ENCODE data around the gene ESYT1.
A peak's percentile ranks its signal among the peaks of the same experiment; 100 is the strongest.
"Not testable (repeated sequence)": the region's sequence is repeated elsewhere in the genome, so short reads cannot be mapped to it uniquely, and the experiment has no call there.

Gene ESYT1

DNA sequence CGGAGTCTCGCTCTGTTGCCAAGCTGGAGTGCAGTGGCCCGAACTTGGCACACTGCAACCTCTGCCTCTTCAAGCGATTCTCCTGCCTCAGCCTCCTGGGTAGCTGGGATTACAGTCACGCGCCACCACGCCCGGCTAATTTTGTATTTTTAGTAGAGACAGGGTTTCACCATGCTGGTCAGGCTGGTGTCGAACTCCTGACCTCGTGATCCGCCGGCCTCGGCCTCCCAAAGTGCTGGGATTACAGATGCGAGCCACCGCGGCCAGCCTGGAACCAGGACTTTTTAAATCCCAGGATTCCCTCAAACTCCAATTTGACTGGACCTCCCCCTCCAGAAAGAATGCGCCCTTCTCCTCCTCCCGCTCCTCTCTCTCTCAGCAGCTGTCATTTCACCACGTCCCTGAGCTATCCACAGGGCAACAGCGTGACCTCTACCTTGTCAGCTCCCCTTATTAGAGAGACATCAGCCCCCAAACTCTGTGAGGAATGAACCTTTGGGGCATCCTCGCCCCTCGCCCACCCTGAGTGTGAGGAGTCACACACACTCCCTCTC, 2.0 kb downstream of the ESYT1 start:
- no peak for DNase-seq

GRCh38 chr12:56130876-56131275, 2.8 kb downstream of the ESYT1 start:
- DNase-seq = no peak

DNA sequence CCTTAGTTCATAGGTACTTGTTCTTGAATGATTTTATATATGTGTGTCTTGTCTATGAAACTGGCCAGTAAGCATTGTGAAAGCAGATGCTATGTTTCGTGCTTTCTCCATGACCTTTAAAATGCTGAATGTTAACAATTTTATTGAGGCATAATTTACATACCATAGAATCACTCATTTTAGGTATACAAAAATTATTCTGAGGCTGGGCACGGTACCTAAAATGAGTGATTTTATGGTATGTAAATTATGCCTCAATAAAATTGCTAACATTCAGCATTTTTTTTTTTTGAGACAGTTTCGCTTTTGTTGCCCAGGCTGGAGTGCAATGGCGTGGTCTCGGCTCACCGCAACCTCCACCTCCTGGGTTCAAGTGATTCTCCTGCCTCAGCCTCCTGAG, 6.8 kb downstream of the ESYT1 start:
- DNase-seq = no peak

- no peak for DNase-seq
Measured at GRCh38 chr12:56137853-56138571, 9.9 kb downstream of the ESYT1 start.

- no peak for DNase-seq
Measured at GRCh38 chr12:56141946-56142784, 14.1 kb downstream of the ESYT1 start.

- DNase-seq = no peak
Measured at GRCh38 chr12:56143217-56143616, 15.2 kb downstream of the ESYT1 start.

DNA sequence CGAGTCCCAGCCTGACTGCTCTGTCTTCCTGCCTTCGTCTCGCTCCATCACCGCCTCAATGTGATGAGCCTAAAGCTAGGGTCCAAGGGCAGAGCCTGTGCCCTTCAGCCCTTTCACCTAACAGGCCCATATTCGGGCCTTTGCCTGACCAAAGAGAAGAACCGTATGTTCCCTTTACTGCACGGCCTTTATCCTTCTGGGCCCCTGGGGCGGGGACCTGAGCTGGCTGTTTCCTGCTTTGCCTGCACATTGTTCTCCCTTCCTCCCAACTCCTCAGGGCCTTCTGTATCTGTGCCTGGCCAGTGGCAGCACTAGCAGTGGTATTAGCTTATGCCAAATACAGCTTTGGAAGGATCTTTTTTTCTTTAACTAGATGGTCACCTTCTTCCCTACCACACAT, 15.8 kb downstream of the ESYT1 start:
- no peak for DNase-seq

DNA sequence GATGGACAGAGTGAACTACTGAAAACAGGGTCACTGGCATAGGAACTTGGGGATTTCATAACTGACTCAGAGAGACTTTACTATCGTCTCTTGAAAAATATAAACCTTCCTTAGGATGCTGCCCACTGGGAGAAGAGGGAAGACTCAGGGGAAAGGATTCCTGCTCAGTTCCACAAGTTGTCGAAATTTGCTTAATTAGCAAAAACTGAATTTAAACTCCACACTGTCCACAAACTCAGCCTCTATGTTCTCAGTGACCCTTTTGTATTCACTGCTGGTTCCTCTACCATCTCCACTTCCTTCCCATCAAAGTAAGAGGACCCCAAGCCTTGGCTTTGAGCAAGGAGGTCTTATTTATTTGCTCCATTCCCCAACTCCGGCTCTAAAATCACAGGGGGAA, 17.1 kb downstream of the ESYT1 start:
- DNase-seq = no peak

DNA sequence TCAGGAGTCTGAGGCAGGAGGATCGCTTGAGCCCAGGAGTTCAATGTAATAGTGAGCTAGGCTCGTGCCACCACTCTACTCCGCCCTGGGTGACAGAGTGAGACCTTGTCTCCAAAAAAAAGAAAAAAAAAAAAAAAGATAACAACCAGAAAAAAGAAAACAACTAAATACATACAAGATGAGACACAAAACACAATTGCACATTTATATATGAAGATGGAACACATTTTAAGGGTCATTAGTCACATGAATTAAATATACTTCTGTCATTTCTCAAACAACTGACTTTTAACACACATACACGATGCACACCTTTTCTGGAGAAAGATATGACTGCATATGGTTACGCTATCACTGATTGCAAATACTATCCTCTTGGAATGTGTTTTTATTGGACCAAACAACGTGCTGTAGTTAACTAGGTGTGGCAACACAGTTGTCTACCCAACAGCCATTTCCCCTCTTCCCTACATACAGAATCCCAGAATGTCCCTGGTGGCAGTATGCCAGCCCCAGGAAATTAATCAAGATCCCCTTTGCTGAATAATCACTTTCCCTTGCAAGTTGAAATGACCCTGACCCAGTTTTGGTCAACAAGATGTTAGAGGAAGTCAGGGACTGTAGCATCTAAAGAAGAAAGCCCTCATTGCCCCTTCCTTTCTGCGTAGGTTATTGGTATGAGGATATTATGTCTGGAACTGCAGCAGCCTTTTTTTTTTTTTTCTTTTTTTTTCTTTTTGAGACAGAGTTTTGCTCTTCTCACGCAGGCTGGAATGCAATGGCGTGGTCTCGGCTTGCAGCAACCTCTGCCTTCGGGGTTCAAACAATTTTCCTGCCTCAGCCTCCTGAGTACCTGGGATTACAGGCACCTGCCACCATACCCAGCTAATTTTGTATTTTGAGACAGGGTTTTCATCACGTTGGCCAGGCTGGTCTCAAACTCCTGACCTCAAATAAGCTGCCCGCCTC, 18.7 kb downstream of the ESYT1 start:
- DNase-seq = no peak

GRCh38 chr12:56150563-56150962, 22.5 kb downstream of the ESYT1 start:
- DNase-seq = no peak

DNA sequence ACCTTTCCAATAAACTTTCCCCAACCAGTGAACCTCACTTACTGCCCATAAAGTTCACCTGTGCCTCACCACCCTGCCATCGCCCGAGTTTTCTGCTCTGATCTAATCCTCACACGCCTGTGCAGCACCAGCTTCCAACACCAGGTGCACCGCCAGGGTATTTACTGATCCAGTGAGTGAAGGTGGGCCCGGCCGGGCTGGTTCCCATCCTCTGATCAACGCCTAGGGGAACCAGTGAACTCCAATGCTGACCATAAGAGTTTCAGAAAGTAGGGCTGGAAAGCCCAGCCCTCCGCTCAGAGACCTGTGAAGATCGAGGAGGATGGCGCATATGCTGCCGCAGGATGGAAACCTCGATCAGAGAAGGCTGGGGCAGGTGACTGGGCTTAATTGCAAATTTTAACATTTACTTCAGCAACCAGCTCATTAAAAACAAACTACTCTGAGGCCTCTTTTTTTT, 23.6 kb downstream of the ESYT1 start:
- DNase-seq = peak; percentile 24 to 83 (median 53)

GRCh38 chr12:56152132-56152755, 24.2 kb downstream of the ESYT1 start, which contains the start of gene MYL6B:
Gene MYL6B (plus strand): TSS chr12:56152587. CDS start chr12:56153919, 1,332 bp downstream.
- peak; percentile 80 to 97 (median 90) for DNase-seq

GRCh38 chr12:56152756-56153677, 24.9 kb downstream of the ESYT1 start:
- no peak for DNase-seq

GRCh38 chr12:56153678-56154065, 25.6 kb downstream of the ESYT1 start:
- no peak for DNase-seq

DNA sequence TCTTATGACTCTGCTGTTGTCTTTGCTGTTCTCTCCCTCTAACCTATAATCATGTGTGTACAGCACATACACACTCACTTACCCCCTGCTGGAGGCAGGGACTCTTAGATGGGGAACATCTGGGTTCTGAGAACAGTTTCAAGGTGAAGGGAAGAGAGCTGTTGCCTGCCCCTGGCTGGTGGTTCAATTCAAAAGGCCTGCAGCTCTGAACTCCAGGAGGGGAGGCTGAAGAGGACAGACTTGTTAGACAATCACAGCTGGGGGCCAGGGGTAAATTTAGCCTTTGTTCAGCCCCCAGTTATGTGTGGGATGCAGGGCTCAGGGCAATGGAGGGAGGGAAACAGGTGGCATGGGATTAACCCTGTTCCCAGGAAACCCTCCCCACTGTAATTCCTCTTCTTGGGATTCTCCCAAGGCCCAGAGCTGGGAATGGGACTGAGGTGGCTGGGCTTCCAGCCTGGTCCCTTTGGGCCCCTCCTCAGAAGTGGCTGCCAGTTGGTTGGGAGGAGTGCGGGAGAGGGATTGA, 26.2 kb downstream of the ESYT1 start:
- DNase-seq = no peak

DNA sequence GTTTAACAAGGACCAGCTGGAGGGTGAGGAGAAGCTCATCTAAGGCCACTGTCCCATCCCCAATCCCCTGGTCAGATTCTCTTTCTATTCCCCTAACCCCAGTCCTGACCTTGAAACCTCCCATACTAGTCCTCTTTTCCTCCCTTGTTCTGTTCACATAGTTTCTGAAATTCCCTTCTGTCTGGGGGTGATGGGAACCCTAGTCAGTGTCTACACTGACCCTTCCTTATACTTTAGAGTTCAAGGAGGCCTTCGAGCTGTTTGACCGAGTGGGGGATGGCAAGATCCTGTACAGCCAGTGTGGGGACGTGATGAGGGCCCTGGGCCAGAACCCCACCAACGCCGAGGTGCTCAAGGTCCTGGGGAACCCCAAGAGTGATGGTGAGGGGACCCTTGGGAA, 26.8 kb downstream of the ESYT1 start:
- no peak for DNase-seq

GRCh38 chr12:56155256-56155845, 27.3 kb downstream of the ESYT1 start:
- no peak for DNase-seq

GRCh38 chr12:56156464-56157200, 28.6 kb downstream of the ESYT1 start:
- not testable (repeated sequence) for DNase-seq

All from T-helper 2 cell (primary cell).